T-helper 9 cell (primary cell): ENCODE results near the gene LCE1A.

Experiments
- DNase-seq: peaks from one replicate; pipeline ENCODE4 v3.0.0-alpha.2; 2020

The LCE1A gene

DNA sequence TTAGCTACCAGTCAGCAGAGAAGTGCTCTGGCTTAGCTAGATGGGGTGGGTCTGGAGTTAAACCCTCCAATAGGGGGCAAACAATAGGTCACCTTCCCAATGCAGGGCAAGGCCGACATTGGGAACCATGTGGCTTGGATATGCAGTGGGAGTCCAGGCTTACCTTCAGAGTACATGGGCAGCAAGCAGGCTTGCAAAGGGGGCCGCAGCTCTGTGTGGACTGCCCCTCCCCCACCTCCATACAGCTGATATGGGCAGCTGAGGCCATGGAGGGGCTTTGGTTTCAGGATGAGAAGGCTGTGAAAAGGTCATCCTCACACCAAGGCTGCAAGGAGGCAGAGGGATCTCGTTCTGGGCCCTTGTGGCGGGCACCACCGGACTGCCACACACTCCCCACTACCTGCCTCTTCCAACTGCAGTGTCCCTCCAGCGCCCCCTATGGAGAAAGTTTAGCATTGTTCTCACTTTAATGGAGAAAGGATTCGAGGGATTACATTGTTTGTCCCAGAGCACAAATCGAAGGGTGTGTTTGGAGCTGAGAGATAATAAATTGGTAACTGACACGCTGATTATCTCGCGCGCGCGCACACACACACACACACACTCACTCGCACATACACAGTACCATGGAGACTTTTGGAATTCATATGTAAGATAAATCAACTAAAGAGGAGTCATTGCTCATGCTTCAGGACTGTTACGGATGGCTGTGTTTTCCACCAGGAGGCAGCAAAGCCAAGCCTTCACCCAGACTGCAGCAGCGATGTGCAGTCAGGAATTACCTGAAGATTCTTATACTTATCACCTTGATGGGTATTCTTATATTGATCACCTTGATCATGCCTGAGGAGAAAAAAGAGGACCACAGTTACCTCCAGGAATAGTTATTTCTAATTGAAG is 43.8 kb downstream of the LCE1A start:
- no peak for DNase-seq

DNA sequence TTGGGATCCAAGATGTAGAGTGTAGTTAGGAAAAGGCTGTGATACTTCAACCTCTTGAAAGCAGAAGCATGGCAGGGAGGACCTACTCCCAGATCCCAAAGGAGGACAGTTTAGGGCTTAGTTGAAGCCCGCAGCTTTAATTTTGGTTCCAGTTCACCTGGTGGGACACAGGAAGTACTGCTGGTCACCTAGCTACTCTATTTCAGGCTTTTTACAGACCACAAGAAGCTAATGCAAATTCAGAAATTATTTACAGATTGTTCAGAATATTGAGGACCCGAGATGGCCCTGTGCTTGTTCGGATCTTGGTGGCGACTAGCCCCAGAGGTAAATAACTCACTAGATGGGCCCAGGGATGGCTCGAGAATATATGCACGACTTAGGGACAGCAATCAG is 44.5 kb downstream of the LCE1A start:
- no peak for DNase-seq

DNA sequence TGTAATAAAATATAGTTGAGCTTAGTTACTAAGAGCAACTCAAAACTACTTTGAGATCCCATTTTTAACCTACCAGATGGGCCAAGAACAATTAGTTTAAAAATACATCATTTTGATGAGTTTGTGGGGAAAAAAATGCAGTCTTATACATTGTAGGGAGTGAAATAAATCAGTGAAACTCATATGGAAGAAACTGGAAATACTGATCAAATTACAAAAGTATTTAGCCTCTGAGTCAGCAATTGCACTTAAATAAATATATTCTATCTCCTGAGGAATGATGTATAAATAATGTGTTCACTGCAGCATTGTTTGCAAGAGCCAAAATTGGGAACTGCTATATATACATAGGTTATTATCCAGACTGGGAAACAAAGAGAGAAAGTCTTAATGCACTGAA is 46.2 kb downstream of the LCE1A start:
- no peak for DNase-seq

DNA sequence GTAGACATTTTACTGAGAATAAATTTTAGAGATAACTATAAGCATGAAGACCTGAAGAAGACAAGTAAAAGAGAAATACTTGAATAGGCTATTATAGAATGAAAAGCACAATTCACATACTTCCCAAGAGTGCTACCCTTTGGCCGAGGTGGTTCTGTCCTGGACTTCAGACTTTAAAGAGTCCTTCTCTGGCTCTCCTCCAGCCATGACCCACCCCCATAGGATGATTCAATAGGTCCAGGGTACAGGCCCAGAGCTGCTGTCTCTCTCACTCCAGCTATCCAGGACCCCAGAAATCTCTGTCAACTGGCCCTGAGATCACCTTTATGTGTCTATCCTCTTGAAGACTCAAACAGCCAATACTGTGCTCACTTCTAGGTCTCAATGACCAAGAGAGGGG is 49.6 kb downstream of the LCE1A start:
- DNase-seq = no peak
